MM.1S (cell line): ENCODE measurements around the gene UGT3A1.

ENCODE experiments used
- DNase-seq: peaks from one replicate; pipeline ENCODE4 v3.0.0-alpha.2; 2015
- H2AFZ ChIP-seq: fragments of 300-600 bp; sonication (generic); 2 replicates; pipeline ENCODE4 v1.6.0; 2016; ENCODE audit warnings: antibody characterized with exemption, low read length
- H3F3A ChIP-seq: fragments of 300-600 bp; sonication (generic); 2 replicates; pipeline ENCODE4 v1.6.1; 2016; ENCODE audit warnings: mild to moderate bottlenecking, antibody characterized with exemption, low read length, moderate library complexity, mixed read lengths; ENCODE audit not compliant: insufficient read depth
- H3K27ac ChIP-seq: fragments of 300-600 bp; sonication (generic); 2 replicates; pipeline ENCODE4 v1.5.1; 2016; ENCODE audit warnings: mild to moderate bottlenecking, low read length
- H3K27me3 ChIP-seq: fragments of 300-600 bp; sonication (generic); replicated peaks from 2 replicates; pipeline ENCODE4 v1.6.0; 2016; ENCODE audit warnings: low read length; ENCODE audit not compliant: insufficient read depth
- H3K36me3 ChIP-seq: fragments of 300-600 bp; sonication (generic); replicated peaks from 2 replicates; pipeline ENCODE4 v1.6.1; 2016; ENCODE audit warnings: mild to moderate bottlenecking, low read length, mixed read lengths; ENCODE audit not compliant: insufficient read depth
- H3K4me1 ChIP-seq: fragments of 300-600 bp; sonication (generic); 2 replicates; pipeline ENCODE4 v1.6.1; 2016; ENCODE audit warnings: low read length, mixed read lengths
- H3K4me2 ChIP-seq: fragments of 300-600 bp; sonication (generic); 2 replicates; pipeline ENCODE4 v1.6.0; 2016; ENCODE audit warnings: low read depth, low read length
- H3K4me3 ChIP-seq: fragments of 300-600 bp; sonication (generic); 2 replicates; pipeline ENCODE4 v1.5.1; 2016; ENCODE audit warnings: low read length, mixed read lengths
- H3K79me2 ChIP-seq: fragments of 300-600 bp; sonication (generic); 2 replicates; pipeline ENCODE4 v1.6.1; 2016; ENCODE audit warnings: mixed run types, low read length, mixed read lengths
- H3K9ac ChIP-seq: fragments of 300-600 bp; sonication (generic); 2 replicates; pipeline ENCODE4 v1.6.1; 2016; ENCODE audit warnings: low read length, mixed read lengths
- H3K9me2 ChIP-seq: fragments of 300-600 bp; sonication (generic); replicated peaks from 2 replicates; pipeline ENCODE4 v1.6.1; 2016; ENCODE audit warnings: mild to moderate bottlenecking, low read length, mixed read lengths; ENCODE audit not compliant: insufficient read depth
- H3K9me3 ChIP-seq: fragments of 300-600 bp; sonication (generic); replicated peaks from 2 replicates; pipeline ENCODE4 v1.6.1; 2016; ENCODE audit warnings: mild to moderate bottlenecking, low read length, mixed read lengths; ENCODE audit not compliant: insufficient read depth
- H4K20me1 ChIP-seq: fragments of 300-600 bp; sonication (generic); 2 replicates; pipeline ENCODE4 v1.6.1; 2016; ENCODE audit warnings: mild to moderate bottlenecking, low read length, moderate library complexity, mixed read lengths; ENCODE audit not compliant: insufficient read depth
- EZH2 ChIP-seq: fragments of 300-600 bp; sonication (generic); optimal IDR thresholded peaks from 2 replicates; pipeline ENCODE3; 2017; ENCODE audit warnings: low read depth, mild to moderate bottlenecking, antibody characterized with exemption, low read length, mixed read lengths
- EZH2phosphoT487 ChIP-seq: fragments of 300-600 bp; sonication (generic); IDR thresholded peaks from 2 replicates; pipeline ENCODE4 v1.6.1; 2018; ENCODE audit warnings: antibody characterized with exemption, low read length
- TF ChIP-seq, protein P1 (sequence below): fragments of 300-600 bp; sonication (generic); IDR thresholded peaks from 2 replicates; pipeline ENCODE4 v1.5.1; 2016; ENCODE audit warnings: antibody characterized with exemption, low read length, mixed read lengths

Gene UGT3A1

DNA sequence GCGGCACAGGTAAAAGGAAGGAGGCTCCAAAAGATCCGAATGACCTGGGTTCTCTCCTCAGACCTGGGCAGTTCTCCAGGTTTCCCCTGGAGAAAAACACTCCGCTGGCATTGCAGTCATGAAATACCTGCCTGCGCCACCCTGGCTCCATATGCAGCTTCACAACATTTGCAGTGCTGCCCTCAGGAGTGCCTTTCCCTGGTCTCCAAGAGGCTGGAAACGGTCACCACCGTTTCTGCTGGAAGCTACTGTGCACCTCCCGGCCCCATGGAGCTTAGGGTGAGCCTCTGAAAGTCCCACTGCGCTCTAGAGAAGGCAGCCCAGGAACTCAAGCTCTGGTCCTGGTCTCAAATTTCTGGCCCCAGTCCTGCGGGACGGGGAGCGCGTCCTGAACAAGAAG lies 670 bp downstream of the UGT3A1 start:
- Histone ChIP-seq H3K4me3 (no peak overlapping the region), H3K79me2 (no peaks in the 10 kb centered on the region), H2AFZ (no peak overlapping the region)

DNA sequence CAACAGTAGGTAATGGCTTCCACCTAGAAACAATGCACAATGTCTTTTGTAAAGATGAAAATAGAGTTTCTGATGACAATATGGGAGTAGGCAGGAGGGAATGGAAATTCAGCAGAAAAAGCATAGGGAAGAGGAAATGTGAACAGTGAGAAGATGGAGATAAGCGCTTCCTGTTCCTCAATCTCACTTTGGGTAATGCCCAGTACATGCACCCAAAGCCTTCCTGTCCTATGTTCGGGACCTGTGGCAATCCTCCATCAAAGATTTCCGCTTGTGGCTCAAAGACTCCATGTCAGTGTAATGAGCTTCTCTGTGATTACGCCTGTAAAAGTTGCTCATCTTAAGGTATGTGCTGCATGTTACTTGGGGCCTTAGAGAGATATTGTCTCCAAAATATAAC lies 2.7 kb downstream of the UGT3A1 start:
- no peak overlapping the region for H2AFZ ChIP-seq
- H3K4me3 ChIP-seq = no peak overlapping the region
- no peaks in the 10 kb centered on the region for H3K27me3 ChIP-seq
- no peak for DNase-seq
- no peak overlapping the region for H3K27ac ChIP-seq
- H3K9me2 ChIP-seq = no peaks in the 10 kb centered on the region
- no peaks in the 10 kb centered on the region for H3K4me1 ChIP-seq
- no peaks in the 10 kb centered on the region for H3K36me3 ChIP-seq
- H3F3A ChIP-seq = no peaks in the 10 kb centered on the region
- H3K9ac ChIP-seq = no peak overlapping the region
- H3K9me3 ChIP-seq = no peaks in the 10 kb centered on the region
- no peak overlapping the region for H3K4me2 ChIP-seq
- H3K79me2 ChIP-seq = no peaks in the 10 kb centered on the region
- TF ChIP-seq EZH2 (no peak), EZH2phosphoT487 (no peak)
- TF ChIP-seq, protein P1, sequence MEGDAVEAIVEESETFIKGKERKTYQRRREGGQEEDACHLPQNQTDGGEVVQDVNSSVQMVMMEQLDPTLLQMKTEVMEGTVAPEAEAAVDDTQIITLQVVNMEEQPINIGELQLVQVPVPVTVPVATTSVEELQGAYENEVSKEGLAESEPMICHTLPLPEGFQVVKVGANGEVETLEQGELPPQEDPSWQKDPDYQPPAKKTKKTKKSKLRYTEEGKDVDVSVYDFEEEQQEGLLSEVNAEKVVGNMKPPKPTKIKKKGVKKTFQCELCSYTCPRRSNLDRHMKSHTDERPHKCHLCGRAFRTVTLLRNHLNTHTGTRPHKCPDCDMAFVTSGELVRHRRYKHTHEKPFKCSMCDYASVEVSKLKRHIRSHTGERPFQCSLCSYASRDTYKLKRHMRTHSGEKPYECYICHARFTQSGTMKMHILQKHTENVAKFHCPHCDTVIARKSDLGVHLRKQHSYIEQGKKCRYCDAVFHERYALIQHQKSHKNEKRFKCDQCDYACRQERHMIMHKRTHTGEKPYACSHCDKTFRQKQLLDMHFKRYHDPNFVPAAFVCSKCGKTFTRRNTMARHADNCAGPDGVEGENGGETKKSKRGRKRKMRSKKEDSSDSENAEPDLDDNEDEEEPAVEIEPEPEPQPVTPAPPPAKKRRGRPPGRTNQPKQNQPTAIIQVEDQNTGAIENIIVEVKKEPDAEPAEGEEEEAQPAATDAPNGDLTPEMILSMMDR = no peak
- no peaks in the 10 kb centered on the region for H4K20me1 ChIP-seq

More for the DNA sequence above, 670 bp downstream of the UGT3A1 start:
- TF ChIP-seq, protein P1 = no peak
- TF ChIP-seq EZH2phosphoT487 (no peak), EZH2 (no peak)
- Histone ChIP-seq H3K27me3 (no peaks in the 10 kb centered on the region), H3K4me1 (no peaks in the 10 kb centered on the region), H3F3A (no peaks in the 10 kb centered on the region), H3K27ac (no peak overlapping the region), H3K9ac (no peak overlapping the region), H3K9me2 (no peaks in the 10 kb centered on the region), H4K20me1 (no peaks in the 10 kb centered on the region), H3K4me2 (no peak overlapping the region), H3K36me3 (no peaks in the 10 kb centered on the region), H3K9me3 (no peaks in the 10 kb centered on the region)
- DNase-seq = no peak

DNA sequence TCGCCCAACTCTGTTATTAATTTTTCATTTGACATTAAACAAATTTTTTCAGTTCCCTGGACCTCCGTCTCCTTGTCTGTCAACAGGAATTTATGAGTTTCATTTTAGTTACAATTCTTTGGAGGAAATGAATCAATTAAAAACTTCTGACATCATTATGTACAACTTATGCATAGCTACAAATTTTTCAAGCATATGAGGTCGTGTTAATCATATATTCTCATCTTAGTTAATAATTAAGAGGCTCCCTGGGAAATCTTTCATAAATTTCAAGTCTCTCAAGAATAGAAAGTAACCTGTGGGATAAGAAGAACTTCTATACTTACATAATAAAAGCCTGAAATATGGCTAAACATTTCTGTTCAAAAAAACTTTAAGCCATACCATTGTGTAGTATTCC lies 3.4 kb downstream of the UGT3A1 start:
- Histone ChIP-seq H4K20me1 (no peaks in the 10 kb centered on the region), H3K27me3 (no peaks in the 10 kb centered on the region), H3K4me3 (no peak overlapping the region), H3K9me3 (no peaks in the 10 kb centered on the region), H2AFZ (no peak overlapping the region), H3K79me2 (no peaks in the 10 kb centered on the region), H3K9ac (no peak overlapping the region), H3K4me2 (no peak overlapping the region), H3F3A (no peaks in the 10 kb centered on the region), H3K36me3 (no peaks in the 10 kb centered on the region), H3K4me1 (no peaks in the 10 kb centered on the region), H3K9me2 (no peaks in the 10 kb centered on the region), H3K27ac (no peak overlapping the region)
- TF ChIP-seq EZH2 = no peak
- no peak for TF ChIP-seq EZH2phosphoT487
- TF ChIP-seq, protein P1 = no peak
- DNase-seq = no peak
